Neural progenitor cell (in vitro differentiated cells): ENCODE results near the gene TASP1.
"Not testable (repeated sequence)": the region's sequence is repeated elsewhere in the genome, so short reads cannot be mapped to it uniquely, and the experiment has no call there.

Experiments
- CTCF ChIP-seq: fragments of 200-600 bp; sonication (generic); IDR thresholded peaks from 2 replicates; pipeline ENCODE4 v1.5.1; 2017; ENCODE audit warnings: antibody characterized with exemption, mild to moderate bottlenecking
- EZH2 ChIP-seq: fragments of 200-600 bp; sonication (generic); IDR thresholded peaks from 2 replicates; pipeline ENCODE4 v1.6.1; 2017; ENCODE audit warnings: antibody characterized with exemption, mild to moderate bottlenecking, moderate library complexity
- EZH2phosphoT487 ChIP-seq: fragments of 200-600 bp; sonication (generic); IDR thresholded peaks from 2 replicates; pipeline ENCODE4 v1.6.1; 2017; ENCODE audit warnings: antibody characterized with exemption

- TF ChIP-seq CTCF, EZH2, EZH2phosphoT487: not testable (repeated sequence)
Observed at GRCh38 chr20:13616713-13617112, 22.0 kb downstream of the TASP1 start.
